Neuronal stem cell (in vitro differentiated cells): ENCODE results near the gene DIP2C.

Experiments used
- DNase-seq: peaks from one replicate; pipeline ENCODE4 v3.0.0-alpha.2; 2013; ENCODE audit warnings: low spot score
- H2AFZ ChIP-seq: one replicate; pipeline ENCODE4 v1.6.1; 2013; ENCODE audit warnings: mild to moderate bottlenecking, low read length, inconsistent platforms
- H2AK5ac ChIP-seq: 2 replicates; pipeline ENCODE4 v1.6.1; 2013; ENCODE audit warnings: low read depth, mild to moderate bottlenecking, inconsistent platforms, low read length, moderate library complexity, mixed read lengths
- H2BK120ac ChIP-seq: 2 replicates; pipeline ENCODE4 v1.6.1; 2013; ENCODE audit warnings: low read depth, mild to moderate bottlenecking, inconsistent platforms, low read length, moderate library complexity, mixed read lengths
- H2BK12ac ChIP-seq: one replicate; pipeline ENCODE4 v1.6.1; 2013; ENCODE audit warnings: low read length, inconsistent platforms
- H2BK15ac ChIP-seq: 2 replicates; pipeline ENCODE4 v1.6.1; 2013; ENCODE audit warnings: mild to moderate bottlenecking, low read length, inconsistent platforms, mixed read lengths
- H2BK5ac ChIP-seq: one replicate; pipeline ENCODE4 v1.6.1; 2013; ENCODE audit warnings: inconsistent platforms, mild to moderate bottlenecking, low read length, moderate library complexity
- H3K14ac ChIP-seq: one replicate; pipeline ENCODE4 v1.6.1; 2013; ENCODE audit warnings: low read length, inconsistent platforms
- H3K18ac ChIP-seq: 2 replicates; pipeline ENCODE4 v1.6.1; 2013; ENCODE audit warnings: low read length, inconsistent platforms
- H3K23ac ChIP-seq: 2 replicates; pipeline ENCODE4 v1.6.1; 2013; ENCODE audit warnings: low read depth, mild to moderate bottlenecking, mixed read lengths, low read length, inconsistent platforms; ENCODE audit not compliant: poor library complexity
- H3K27ac ChIP-seq: replicated peaks from 3 replicates; pipeline ENCODE4 v1.5.1; 2013; ENCODE audit warnings: low read length, inconsistent platforms
- H3K27me3 ChIP-seq, 3 experiments: 2 replicates each; pipeline ENCODE4 v1.6.1; 2013; ENCODE audit warnings: low read length in 3 of 3, mild to moderate bottlenecking in 2 of 3, inconsistent platforms in 1 of 3, low read depth in 1 of 3, mixed read lengths in 1 of 3, moderate library complexity in 1 of 3; ENCODE audit not compliant: control insufficient read depth in 3 of 3, insufficient read depth in 3 of 3
- H3K36me3 ChIP-seq, 2 donors: replicated peaks in 1 of 2; 2 replicates each; pipeline ENCODE4 v1.6.1; 2013; ENCODE audit warnings: low read length in 2 of 2; ENCODE audit not compliant: control insufficient read depth in 2 of 2, insufficient read depth in 2 of 2
- H3K4ac ChIP-seq: 2 replicates; pipeline ENCODE4 v1.6.1; 2013; ENCODE audit warnings: inconsistent platforms, mild to moderate bottlenecking, low read length, moderate library complexity
- H3K4me1 ChIP-seq, 2 donors: 1 replicate in 1 of 2; 2 replicates in 1 of 2; pipeline ENCODE4 v1.6.1; 2013; ENCODE audit warnings: low read length in 2 of 2, low read depth in 1 of 2; ENCODE audit not compliant: control insufficient read depth in 2 of 2, insufficient read depth in 1 of 2
- H3K4me2 ChIP-seq: one replicate; pipeline ENCODE4 v1.6.1; 2013; ENCODE audit warnings: mild to moderate bottlenecking, low read length, inconsistent platforms; ENCODE audit not compliant: insufficient read depth, poor library complexity, severe bottlenecking
- H3K4me3 ChIP-seq, 2 donors: 2 replicates each; pipeline ENCODE4 v1.5.1; 2013; ENCODE audit warnings: low read length in 2 of 2, mild to moderate bottlenecking in 2 of 2, inconsistent platforms in 1 of 2, moderate library complexity in 1 of 2
- H3K79me1 ChIP-seq: one replicate; pipeline ENCODE4 v1.6.1; 2013; ENCODE audit warnings: low read depth, mild to moderate bottlenecking, inconsistent platforms, low read length, moderate library complexity
- H3K9ac ChIP-seq: one replicate; pipeline ENCODE4 v1.6.1; 2013; ENCODE audit warnings: mild to moderate bottlenecking, low read depth, low read length, inconsistent platforms; ENCODE audit not compliant: poor library complexity
- H3K9me3 ChIP-seq, 2 donors: replicated peaks in 1 of 2; 2 replicates each; pipeline versions ENCODE3 to v1.6.1; 2013; ENCODE audit warnings: low read length in 2 of 2, mild to moderate bottlenecking in 2 of 2, inconsistent platforms in 1 of 2, low read depth in 1 of 2, mixed read lengths in 1 of 2, moderate library complexity in 1 of 2; ENCODE audit not compliant: control insufficient read depth in 2 of 2, insufficient read depth in 1 of 2
- H4K8ac ChIP-seq: one replicate; pipeline ENCODE4 v1.6.1; 2013; ENCODE audit warnings: low read depth, mild to moderate bottlenecking, inconsistent platforms, low read length, moderate library complexity
- H4K91ac ChIP-seq: one replicate; pipeline ENCODE4 v1.6.1; 2013; ENCODE audit warnings: low read length, low read depth, mild to moderate bottlenecking, inconsistent platforms; ENCODE audit not compliant: poor library complexity
- WGBS, 2 donors: extraction: QIAGEN DNeasy Blood & Tissue Kit; methylation state at CpG; one replicate each; pipeline ENCODE4 v1.1.7; 2013; ENCODE audit warnings: missing lambda C conversion rate in 2 of 2, mixed read lengths in 1 of 2; ENCODE audit not compliant: insufficient read length in 2 of 2, insufficient replicate concordance in 1 of 2; ENCODE audit errors: extremely low coverage in 2 of 2; 5-methylcytosine and 5-hydroxymethylcytosine counted together

The DIP2C gene

GRCh38 chr10:656883-657282, 32.6 kb downstream of the DIP2C start:
- H3K18ac ChIP-seq = no peak overlapping the region
- H4K91ac ChIP-seq = no peak overlapping the region
- WGBS, 2 donors = no CpG with 5 or more reads among the region's 5 CpGs
- H2BK120ac ChIP-seq = no peak overlapping the region
- no peak overlapping the region for H3K4ac ChIP-seq
- H2BK12ac ChIP-seq = no peak overlapping the region
- no peak overlapping the region for H3K14ac ChIP-seq
- no peak overlapping the region for H3K4me2 ChIP-seq
- no peak overlapping the region for H2BK15ac ChIP-seq
- no peaks in the 10 kb centered on the region for H3K9me3 ChIP-seq
- DNase-seq = no peak
- no peak overlapping the region for H4K8ac ChIP-seq
- H3K27ac ChIP-seq = no peak overlapping the region
- no peak overlapping the region for H3K4me3 ChIP-seq
- H3K23ac ChIP-seq = no peak overlapping the region
- H3K36me3 ChIP-seq = no peaks in the 10 kb centered on the region
- H3K79me1 ChIP-seq = peaks cover 14% of the 10 kb centered on the region
- H3K27me3 ChIP-seq = no peaks in the 10 kb centered on the region
- no peak overlapping the region for H3K9ac ChIP-seq
- H2AK5ac ChIP-seq = no peak overlapping the region
- no peak overlapping the region for H2AFZ ChIP-seq
- peaks cover 18 to 33% of the 10 kb centered on the region in 2 donors for H3K4me1 ChIP-seq
- no peak overlapping the region for H2BK5ac ChIP-seq

DNA sequence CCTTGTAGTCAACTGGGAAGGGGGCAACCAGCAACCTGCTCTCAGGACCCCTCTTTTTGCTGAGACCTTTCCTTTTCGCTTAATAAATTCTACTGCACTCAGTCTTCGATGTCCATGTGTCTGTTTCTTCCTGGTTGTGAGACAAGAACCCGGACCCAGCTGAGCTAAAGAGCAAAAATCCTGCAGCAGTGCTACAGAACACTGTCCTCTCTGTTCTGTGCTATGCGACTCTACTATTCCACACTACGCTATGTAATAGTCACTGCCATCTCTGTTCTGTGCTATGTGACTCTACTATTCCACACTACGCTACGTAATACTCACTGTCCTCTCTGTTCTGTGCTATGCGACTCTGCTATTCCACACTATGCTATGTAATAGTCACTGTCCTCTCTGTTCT, 34.3 kb downstream of the DIP2C start:
- no CpG with 5 or more reads among the region's 8 CpGs for WGBS, 2 donors
- no peak overlapping the region for H2AK5ac ChIP-seq
- H3K18ac ChIP-seq = peak overlapping the region; percentile 53
- no peak overlapping the region for H4K8ac ChIP-seq
- no peaks in the 10 kb centered on the region for H3K36me3 ChIP-seq
- DNase-seq = no peak
- H4K91ac ChIP-seq = no peak overlapping the region
- no peak overlapping the region for H3K14ac ChIP-seq
- no peak overlapping the region for H3K4ac ChIP-seq
- no peak overlapping the region for H3K23ac ChIP-seq
- H2BK5ac ChIP-seq = no peak overlapping the region
- H3K4me2 ChIP-seq = no peak overlapping the region
- H2BK15ac ChIP-seq = no peak overlapping the region
- H3K79me1 ChIP-seq = peaks cover 20% of the 10 kb centered on the region
- no peak overlapping the region for H3K4me3 ChIP-seq
- H2AFZ ChIP-seq = no peak overlapping the region
- H3K4me1 ChIP-seq = peaks cover 6 to 16% of the 10 kb centered on the region in 2 donors
- H2BK12ac ChIP-seq = no peak overlapping the region
- H3K27ac ChIP-seq = no peak overlapping the region
- H3K9ac ChIP-seq = no peak overlapping the region
- H3K27me3 ChIP-seq = no peaks in the 10 kb centered on the region
- H3K9me3 ChIP-seq = no peaks in the 10 kb centered on the region
- no peak overlapping the region for H2BK120ac ChIP-seq

DNA sequence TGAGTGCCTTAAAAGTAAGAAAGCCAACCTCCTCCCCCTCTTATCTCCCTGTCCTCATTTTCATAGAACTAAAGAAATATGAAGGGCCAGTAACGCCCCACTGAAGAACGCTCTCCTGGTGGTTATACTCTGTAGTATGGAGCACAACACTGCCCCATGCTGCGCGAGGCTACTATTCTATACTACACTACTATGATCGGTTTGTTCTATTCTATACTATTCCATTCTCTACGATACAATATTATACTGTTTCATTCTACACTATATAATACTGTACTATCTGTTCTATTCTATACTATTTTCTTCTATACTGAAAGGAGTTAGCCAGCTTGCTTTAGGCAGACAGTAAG, 34.8 kb downstream of the DIP2C start:
- Histone ChIP-seq H3K4ac (no peak overlapping the region), H3K36me3 (no peaks in the 10 kb centered on the region), H3K18ac (no peak overlapping the region), H3K4me1 (peaks cover 6 to 13% of the 10 kb centered on the region in 2 donors), H2BK5ac (no peak overlapping the region), H3K27me3 (no peaks in the 10 kb centered on the region), H2BK120ac (no peak overlapping the region), H2AFZ (no peak overlapping the region), H2AK5ac (no peak overlapping the region), H4K8ac (no peak overlapping the region), H3K27ac (no peak overlapping the region), H3K23ac (no peak overlapping the region), H3K14ac (no peak overlapping the region), H4K91ac (no peak overlapping the region), H3K9me3 (no peaks in the 10 kb centered on the region), H2BK12ac (no peak overlapping the region), H3K9ac (no peak overlapping the region), H3K4me2 (no peak overlapping the region), H3K79me1 (peaks cover 20% of the 10 kb centered on the region), H2BK15ac (no peak overlapping the region), H3K4me3 (no peak overlapping the region)
- 100% methylated on average over 1 of the region's 6 CpGs; no CpG with 5 or more reads in 1 of the 2 donors for WGBS, 2 donors
- DNase-seq = no peak

GRCh38 chr10:653991-654646, 35.3 kb downstream of the DIP2C start:
- Histone ChIP-seq H4K91ac (no peak overlapping the region), H2AFZ (no peak overlapping the region), H3K79me1 (peaks cover 20% of the 10 kb centered on the region), H2BK5ac (no peak overlapping the region), H3K4ac (no peak overlapping the region), H3K27me3 (no peaks in the 10 kb centered on the region), H3K18ac (peak overlapping the region; percentile 15), H3K9me3 (no peaks in the 10 kb centered on the region), H3K4me2 (no peak overlapping the region), H2BK15ac (no peak overlapping the region), H2BK12ac (no peak overlapping the region), H3K4me1 (peaks cover 6 to 8% of the 10 kb centered on the region in 2 donors), H2BK120ac (no peak overlapping the region), H3K9ac (no peak overlapping the region), H3K36me3 (no peaks in the 10 kb centered on the region), H4K8ac (no peak overlapping the region), H3K23ac (no peak overlapping the region), H2AK5ac (no peak overlapping the region), H3K14ac (no peak overlapping the region), H3K27ac (no peak overlapping the region), H3K4me3 (no peak overlapping the region)
- DNase-seq = no peak
- no CpG with 5 or more reads among the region's 13 CpGs for WGBS, 2 donors
